ENCODE measurements around the gene ICAM2.
A peak's percentile ranks its signal among the peaks of the same experiment; 100 is the strongest.

The ICAM2 gene

DNA sequence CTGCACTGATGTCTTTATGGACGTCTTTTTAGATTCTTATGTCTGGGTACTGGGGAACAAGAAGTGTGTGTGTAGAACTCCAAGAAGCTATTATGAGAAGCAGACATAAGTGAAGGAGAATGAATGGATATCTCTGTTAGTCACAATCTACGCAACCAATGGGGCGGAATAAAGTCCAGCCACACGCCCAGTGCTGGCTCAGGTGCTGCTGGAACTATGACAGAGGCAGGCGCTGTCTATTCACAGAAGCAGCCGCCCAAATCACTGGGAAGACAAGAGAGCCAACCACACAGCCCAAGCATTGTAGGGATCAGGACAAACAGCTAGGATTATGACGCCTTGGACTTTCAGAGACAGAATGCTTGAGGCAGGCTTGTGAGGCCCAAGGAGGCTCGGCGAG, 43.9 kb upstream of the ICAM2 start:
- POLR2A ChIA-PET = no interaction called here
- TF ChIP-seq, protein P1, sequence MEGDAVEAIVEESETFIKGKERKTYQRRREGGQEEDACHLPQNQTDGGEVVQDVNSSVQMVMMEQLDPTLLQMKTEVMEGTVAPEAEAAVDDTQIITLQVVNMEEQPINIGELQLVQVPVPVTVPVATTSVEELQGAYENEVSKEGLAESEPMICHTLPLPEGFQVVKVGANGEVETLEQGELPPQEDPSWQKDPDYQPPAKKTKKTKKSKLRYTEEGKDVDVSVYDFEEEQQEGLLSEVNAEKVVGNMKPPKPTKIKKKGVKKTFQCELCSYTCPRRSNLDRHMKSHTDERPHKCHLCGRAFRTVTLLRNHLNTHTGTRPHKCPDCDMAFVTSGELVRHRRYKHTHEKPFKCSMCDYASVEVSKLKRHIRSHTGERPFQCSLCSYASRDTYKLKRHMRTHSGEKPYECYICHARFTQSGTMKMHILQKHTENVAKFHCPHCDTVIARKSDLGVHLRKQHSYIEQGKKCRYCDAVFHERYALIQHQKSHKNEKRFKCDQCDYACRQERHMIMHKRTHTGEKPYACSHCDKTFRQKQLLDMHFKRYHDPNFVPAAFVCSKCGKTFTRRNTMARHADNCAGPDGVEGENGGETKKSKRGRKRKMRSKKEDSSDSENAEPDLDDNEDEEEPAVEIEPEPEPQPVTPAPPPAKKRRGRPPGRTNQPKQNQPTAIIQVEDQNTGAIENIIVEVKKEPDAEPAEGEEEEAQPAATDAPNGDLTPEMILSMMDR (IDR thresholded peaks at IDR 0.05; ENCODE audit: control extremely low read depth, extremely low read depth, low read depth, missing control alignments) = no peak
- DNase-seq (ENCODE audit: extremely low spot score) = no peak
- CTCF ChIA-PET = interaction anchor here (0.6 to 8.5 kb wide), 27 partner anchors 9 to 221 kb away, joined by 3 to 115 read pairs (median 7); partner anchors contain the start of gene ERN1

DNA sequence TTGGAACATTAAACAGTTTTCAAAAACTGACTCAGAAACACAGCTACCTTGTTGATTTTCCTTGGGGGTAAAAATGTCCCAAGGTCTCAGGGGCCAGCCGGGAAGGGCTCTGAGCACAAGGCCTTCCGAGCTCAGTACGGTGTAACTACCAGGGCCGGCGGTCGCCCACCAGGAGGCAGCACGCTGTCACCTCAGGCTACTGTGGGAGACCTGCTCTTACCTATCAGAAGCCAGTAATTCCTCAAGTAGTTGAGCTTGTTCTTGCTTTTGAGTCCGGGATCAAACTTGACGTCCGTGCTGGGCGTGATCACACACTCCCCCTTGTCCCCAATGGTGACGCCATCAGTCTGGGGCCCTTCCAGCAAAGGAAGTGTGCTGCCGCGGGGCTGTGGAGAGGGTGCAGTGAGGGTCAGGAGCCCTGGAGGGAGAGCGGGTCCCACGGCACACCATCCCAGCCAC, 43.4 kb upstream of the ICAM2 start:
- DNase-seq (ENCODE audit: extremely low spot score) = no peak
- POLR2A ChIA-PET = interaction anchor here (0.8 kb wide), 1 partner anchor 64 kb away, joined by 3 read pairs; no protein-coding TSS in a partner anchor
- CTCF ChIA-PET = interaction anchor here (0.6 to 8.5 kb wide), 27 partner anchors 8 to 220 kb away, joined by 3 to 115 read pairs (median 7); partner anchors contain the start of gene ERN1
- TF ChIP-seq, protein P1 (IDR thresholded peaks at IDR 0.05; ENCODE audit: control extremely low read depth, extremely low read depth, low read depth, missing control alignments) = peak; percentile 72

DNA sequence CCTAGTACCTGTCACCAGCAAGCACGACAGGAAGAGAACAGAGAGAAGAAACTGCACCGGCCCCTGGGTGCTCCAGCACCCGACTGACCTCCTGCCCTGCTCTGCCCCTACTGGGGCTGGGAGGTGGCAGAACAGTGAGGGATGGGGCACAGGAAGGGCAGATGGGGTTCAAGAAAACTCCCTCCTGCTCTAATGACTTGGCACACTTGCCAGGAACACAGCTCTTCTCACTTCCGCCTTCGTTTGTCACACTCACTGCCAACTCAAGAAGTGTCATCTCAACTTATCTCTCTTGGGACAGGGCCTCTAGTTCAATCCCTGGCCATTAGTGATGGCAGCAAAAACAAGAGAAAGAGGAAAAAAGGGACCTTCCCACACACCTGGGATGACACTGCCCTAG, 42.7 kb upstream of the ICAM2 start:
- ChIA-PET POLR2A (interaction anchor here (0.7 to 0.8 kb wide), 2 partner anchors 65 to 66 kb away, joined by 3 read pairs; no protein-coding TSS in a partner anchor), CTCF (interaction anchor here (0.6 to 8.5 kb wide), 24 partner anchors 12 to 217 kb away, joined by 3 to 115 read pairs (median 8); partner anchors contain the start of gene ERN1)
- TF ChIP-seq, protein P1 (IDR thresholded peaks at IDR 0.05; ENCODE audit: control extremely low read depth, extremely low read depth, low read depth, missing control alignments) = no peak
- no peak for DNase-seq (ENCODE audit: extremely low spot score)

DNA sequence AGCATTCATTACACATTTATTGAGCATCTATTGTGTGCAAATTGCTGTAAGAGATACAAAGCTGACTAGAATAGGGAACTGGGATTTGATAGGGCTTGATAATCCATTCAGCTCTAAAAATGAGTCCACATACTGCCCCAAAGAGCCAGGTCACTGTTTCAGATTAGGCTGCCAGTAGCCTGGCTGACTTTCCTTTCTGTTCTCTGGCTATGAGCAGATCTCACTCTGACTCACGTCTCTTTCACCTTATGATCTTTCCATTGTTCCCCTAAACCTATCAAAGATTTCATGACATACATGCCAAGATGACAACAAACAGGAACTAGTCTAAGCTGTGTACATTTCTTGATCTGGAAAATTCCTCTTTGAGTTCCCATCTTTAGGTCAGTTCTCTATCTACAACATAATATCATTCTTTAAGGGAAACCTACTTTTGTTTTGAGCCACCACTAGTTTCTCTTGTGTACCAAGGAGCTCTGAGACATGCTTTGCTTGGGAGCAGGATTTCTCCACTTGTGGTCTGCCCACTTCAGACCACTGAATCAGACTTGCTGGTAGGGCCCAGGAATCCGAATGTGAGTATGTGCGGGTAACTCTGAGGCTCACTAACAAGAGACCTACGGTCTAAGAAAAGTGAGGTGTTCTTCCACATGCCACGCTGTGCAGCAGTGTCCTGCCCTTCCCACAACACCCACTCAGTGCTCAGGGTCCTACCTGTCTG, 40.9 kb upstream of the ICAM2 start:
- peak; percentile 65 for DNase-seq (ENCODE audit: extremely low spot score)
- CTCF ChIA-PET = interaction anchor here (0.7 to 8.5 kb wide), 16 partner anchors 7 to 73 kb away, joined by 3 to 115 read pairs (median 4); partner anchors contain the start of gene ERN1
- POLR2A ChIA-PET = interaction anchor here (1.0 kb wide), 1 partner anchor 13 kb away, joined by 4 read pairs; no protein-coding TSS in a partner anchor
- TF ChIP-seq, protein P1 (IDR thresholded peaks at IDR 0.05; ENCODE audit: control extremely low read depth, extremely low read depth, low read depth, missing control alignments) = no peak

DNA sequence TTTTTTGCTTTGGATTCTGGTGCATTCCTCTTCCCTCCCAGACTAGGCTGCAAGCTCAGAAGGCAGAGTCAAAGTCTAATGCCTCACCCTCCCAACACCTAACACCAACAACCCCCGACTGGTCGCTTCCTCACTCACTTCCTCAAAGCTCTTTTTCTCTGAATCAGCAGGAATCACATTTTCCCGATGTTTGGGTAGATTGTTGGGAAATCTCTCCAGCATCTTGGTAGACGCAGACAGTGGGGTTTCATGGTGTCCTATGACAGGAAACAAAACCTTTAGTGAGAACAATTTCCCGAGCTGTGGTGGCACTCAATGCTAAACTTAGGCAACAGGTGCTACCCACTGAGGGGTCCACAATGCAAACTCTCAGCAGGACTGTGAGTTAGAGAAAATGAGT, 39.9 kb upstream of the ICAM2 start:
- CTCF ChIA-PET = interaction anchor here (0.8 to 8.5 kb wide), 12 partner anchors 8 to 170 kb away, joined by 3 to 115 read pairs (median 4); no protein-coding TSS in a partner anchor
- no peak for DNase-seq (ENCODE audit: extremely low spot score)
- POLR2A ChIA-PET = no interaction called here
- TF ChIP-seq, protein P1 (IDR thresholded peaks at IDR 0.05; ENCODE audit: control extremely low read depth, extremely low read depth, low read depth, missing control alignments) = no peak

DNA sequence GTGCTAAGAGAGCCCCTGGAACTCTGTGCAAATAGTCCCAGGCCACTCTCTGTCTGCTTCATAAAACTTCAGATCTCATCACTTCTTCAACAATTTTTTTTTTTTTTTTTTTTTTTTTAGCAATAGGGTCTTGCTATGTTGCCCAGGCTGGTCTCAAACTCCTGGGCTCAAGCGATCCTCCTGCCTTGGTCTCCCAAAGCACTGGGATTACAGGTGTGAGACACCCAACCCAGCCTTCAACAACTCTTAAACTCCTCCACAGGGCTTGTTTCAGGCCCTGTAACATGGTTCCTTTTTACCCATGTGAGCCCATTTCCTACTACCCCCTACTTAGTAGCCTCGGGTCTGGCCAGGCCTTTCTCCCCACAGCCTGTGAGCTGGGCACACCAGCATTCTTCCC, 39.3 kb upstream of the ICAM2 start:
- TF ChIP-seq, protein P1 (IDR thresholded peaks at IDR 0.05; ENCODE audit: control extremely low read depth, extremely low read depth, low read depth, missing control alignments) = no peak
- ChIA-PET CTCF (interaction anchor here (0.9 to 8.5 kb wide), 7 partner anchors 15 to 170 kb away, joined by 3 to 115 read pairs (median 9); no protein-coding TSS in a partner anchor), POLR2A (no interaction called here)
- DNase-seq (ENCODE audit: extremely low spot score) = no peak

Data from GM10248 (cell line).